Tongue (tissue), 2 donors: Measurements from ENCODE around the gene DUS3L. TPM values are rescaled to one million over a fixed set of nuclear protein-coding genes. Genes with fewer than 3 reads are reported as not detected.
"Not testable (repeated sequence)": the region's sequence is repeated elsewhere in the genome, so short reads cannot be mapped to it uniquely, and the experiment has no call there.

ENCODE experiments used
- DNase-seq: peaks from one replicate; pipeline ENCODE4 v3.0.0-alpha.2; 2015
- total RNA-seq: library from RNA; depleted of rRNA; stranded (reverse); fragments of >200 nt; gene quantifications from one replicate; pipeline ENCODE4 v1.2.3, GENCODE V29; 2014

The DUS3L gene
- total RNA-seq, 1 donor from 2014 or later = 27.1 TPM

DNA sequence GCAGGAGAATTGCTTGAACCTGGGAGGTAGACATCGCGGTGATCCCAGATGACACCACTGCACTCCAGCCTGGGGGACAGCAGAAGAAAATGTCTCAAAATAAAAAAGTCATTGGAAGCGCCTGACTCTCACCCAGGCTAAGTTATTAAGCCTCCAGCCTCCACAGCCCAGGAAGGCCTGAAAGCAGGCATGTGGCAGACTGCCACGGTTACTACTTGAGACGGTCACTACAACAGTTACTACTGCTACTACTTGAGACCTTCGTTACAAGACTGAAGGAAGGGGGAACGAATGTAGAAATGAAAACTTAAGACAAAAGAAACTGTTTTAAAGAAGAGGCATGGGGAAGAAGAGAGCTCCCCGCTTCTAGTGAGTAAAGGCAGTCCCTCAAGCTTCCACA is 16.0 kb downstream of the DUS3L start:
- no peak for DNase-seq

DNA sequence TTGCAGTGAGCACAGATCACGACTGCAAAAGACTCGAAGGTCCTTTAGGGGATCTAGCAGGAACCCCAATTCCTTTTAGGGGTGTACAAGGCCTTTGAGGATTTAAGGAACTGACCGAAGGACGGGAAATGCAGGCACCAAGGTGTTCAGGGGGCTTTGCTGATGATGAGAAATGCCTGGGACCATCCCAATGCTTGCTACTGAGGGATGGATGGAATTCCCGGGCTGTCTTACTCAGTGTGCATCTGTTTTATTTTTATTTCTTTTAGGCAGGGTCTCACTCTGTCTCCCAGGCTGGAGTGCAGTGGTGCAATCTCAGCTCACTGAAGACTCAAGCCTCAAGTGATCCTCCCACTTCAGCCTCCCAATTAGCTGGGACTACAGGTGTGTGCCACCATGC is 17.7 kb downstream of the DUS3L start:
- no peak for DNase-seq

DNA sequence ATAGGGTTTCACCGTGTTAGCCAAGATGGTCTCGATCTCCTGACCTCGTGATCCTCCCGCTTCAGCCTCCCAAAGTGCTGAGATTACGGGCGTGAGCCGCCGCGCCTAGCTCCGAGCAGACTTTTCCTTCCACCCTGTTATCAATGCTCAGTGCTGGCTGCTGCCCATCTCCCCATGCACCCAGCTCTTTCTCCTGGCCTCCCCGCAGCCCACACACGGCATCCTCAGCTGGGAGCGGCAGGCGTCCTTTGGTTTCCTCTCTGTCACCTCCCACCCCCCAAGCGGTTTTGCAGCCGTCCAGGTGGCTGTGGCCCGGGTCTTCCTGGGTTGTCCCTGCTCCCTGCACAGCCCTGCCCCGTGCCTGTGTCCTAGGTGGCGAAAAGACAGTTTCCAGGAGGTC is 18.5 kb downstream of the DUS3L start:
- no peak for DNase-seq

DNA sequence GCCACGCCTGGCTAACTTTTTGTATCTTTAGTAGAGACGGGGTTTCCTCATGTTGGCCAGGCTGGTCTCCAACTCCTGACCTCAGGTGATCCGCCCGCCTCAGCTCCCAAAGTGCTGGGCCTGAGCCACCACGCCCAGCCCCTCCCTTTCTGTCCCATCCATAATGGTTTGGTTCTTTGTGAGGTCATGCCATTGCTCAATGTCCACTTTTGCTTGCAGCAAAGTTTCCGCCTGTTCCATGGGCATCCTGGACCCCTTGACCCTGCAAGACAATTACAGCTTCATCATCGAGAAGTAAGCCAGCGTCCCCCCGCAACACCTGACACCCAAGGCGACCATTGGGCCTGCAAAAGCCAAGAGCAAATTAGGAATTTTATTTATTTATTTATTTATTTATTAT is 23.0 kb downstream of the DUS3L start:
- DNase-seq = no peak

DNA sequence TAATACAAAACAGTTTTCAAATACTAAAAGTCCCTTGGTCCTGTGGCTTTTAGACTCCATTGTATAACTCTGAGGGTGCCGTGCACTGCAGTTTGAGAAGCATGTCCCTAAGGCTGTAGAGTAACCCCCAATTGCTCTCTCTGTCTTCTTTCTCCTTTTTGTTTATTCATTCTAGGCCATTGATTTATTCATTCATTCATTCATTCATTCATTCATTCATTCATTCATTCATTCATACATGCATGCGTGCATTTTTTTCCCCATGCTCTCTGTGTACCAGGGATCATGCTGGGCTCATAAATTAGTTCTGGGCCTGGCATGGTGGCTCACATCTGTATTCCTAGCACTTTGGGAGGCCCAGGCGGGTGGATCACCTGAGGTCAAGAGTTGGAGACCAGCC is 25.7 kb downstream of the DUS3L start:
- no peak for DNase-seq

DNA sequence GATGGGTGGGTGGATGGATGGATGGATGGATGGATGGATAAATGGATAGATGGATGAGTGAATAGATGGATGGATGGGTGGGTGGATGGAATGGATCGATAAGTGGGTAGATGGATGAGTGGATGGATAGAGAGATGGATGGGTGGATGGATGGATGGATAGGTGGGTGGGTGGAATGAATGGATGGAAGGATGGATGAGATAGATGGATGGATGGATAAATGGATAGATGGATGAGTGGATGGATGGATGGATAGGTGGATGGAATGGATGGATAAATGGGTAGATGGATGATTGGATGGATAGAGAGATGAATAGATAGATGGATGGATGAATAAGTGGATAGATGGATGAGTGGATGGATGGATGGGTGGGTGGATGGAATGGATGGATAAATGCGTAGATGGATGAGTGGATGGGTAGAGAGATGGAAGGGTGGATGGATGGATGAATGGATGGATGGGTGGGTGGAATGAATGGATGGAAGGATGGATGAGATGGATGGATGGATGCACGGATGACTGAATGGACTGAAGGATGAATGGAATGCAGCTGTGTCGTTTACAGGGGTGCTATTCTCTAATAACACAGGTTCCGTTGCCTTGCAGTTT is 28.2 kb downstream of the DUS3L start:
- no peak for DNase-seq

DNA sequence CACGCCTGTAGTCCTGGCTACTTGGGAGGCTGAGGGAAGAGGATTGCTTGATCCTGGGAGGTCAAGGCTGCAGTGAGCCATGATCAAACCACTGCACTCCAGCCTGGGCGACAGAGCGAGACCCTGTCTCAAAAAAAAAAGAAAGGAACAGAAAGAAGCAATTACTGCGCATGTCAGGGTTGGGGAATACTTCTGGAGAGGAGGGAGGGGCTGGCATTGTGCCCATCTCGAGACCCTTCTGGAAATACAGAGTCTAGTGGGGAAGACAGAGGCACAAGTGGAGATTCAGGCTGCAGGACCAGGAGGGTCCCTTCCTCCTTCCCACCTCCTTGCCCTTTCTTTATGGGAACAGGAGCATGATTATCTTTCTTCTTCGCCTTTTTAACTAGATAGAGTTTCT is 37.2 kb downstream of the DUS3L start:
- DNase-seq = no peak

DNA sequence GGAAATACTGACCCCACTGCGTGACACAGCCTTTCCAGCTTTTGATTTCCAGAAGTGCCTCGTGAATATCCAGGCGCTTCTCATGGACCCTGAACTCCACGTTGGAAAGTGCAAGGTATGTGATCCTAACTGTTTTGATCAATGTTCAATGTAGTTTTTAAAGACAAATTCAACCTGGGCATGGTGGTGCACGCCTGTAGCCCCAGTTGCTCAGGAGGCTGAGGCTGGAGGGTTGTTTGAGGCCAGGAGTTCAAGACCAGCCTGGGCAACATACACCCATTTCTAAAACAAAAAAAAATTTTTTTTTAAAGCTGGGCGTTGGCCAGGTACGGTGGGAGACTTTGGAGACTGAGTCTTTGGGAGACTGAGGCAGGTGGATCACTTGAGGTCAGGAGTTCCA is 39.3 kb downstream of the DUS3L start:
- no peak for DNase-seq

DNA sequence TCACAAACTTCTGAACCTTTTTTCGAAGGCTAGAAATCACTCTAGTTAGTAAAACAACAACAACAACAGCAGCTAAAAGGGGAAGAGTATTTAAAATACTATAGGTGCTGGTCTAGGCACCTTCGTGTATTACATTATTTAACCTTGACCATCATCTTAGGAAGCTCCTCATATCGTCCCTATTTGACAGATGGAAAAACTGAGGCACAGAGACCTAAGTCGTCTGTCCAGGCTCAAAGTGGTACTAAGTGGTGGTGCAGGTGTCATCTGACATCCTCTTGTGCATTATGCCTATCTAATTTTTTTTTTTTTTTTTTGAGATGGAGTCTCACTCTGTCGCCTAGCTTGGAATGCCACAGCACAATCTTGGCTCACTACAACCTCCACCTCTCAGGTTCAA is 41.5 kb downstream of the DUS3L start:
- DNase-seq = no peak

DNA sequence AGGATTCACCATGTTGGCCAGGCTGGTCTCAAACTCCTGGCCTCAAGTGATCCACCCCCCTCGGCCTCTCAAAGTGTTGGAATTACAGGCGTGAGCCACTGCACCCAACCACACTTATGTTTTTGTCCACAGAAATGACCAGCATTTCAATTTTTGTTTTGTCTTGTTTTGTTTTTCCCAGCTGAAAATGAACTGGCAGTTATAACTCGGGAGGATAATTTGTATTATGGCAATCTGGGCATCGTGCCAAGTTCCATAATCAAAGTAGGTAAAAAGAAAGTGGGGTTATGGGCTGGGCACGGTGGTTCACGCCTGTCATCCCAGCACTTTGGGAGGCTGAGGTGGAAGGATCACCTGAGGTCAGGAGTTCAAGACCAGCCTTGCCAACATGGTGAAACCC is 42.0 kb downstream of the DUS3L start:
- not testable (repeated sequence) for DNase-seq

DNA sequence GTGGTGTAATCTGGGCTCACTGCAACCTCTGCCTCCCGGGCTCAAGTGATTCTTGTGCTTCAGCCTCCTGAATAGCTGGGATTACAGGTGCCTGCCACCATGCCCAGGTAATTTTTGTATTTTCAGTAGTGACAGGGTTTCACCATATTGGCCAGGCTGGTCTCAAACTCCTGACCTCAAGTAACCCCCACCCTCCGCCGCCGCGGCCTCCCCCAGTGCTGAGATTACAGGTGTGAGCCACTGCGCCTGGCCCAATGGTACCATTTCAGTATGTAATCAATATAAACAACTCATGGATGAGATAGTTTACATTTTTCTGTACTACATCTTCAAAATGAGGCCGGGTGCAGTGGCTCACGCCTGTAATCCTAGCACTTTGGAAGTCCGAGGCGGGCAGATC is 46.0 kb downstream of the DUS3L start:
- not testable (repeated sequence) for DNase-seq

DNA sequence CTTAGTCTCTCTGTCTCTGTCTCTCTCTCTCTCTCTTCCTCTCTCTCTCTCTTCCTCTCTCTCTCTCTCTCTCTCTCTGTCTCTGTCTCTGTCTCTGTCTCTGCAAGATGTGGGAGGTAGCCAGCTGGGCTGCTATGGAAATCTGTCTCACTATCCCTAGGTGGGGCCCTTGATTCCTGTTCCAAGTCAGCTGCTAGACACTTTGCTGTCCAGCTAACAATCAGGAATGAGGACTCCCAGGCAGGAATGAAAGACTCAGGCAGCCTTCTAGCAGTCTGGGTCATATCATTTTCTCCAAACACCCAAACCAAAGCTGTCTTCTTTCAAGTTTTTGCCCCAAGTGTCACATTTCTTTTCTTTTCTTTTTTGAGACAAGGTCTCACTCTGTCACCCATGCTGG is 47.3 kb downstream of the DUS3L start:
- no peak for DNase-seq

DNA sequence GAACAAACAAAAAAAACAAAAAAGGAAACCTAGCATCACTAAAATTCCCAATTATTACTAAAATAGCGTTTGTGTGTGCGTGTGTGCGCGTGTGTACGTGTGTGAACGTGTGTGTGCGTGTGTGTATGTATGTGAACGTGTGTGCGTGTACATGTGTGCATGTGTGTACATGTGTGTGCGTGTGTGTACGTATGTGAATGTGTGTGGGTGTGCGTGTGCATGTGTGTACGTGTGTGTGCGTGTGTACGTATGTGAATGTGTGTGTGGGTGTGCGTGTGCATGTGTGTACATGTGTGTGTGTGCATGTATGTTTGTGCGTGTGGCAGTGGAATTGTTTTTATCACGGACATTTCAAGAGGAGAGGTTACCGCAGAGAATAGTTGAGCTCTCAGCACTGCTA is 48.9 kb downstream of the DUS3L start:
- DNase-seq = no peak

DNA sequence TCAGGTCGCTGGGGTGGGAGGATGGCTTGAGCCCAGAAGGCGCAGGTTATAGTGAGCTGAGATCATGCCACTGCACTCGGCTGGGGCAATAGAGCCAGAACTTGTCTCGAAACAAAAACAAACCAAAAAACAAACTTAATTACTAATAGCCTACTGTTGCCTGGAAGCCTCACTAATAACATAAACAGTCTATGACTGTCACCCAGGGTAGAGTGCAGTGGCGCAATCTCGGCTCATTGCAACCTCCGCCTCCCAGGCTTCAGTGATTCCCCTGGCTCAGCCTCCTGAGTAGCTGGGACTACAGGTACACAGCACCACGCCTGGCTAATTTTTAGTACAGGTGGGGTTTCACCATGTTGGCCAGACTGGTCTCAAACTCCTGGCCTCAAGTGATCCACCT is 52.5 kb downstream of the DUS3L start:
- no peak for DNase-seq

Other genes starting within 250 kb of the DUS3L start
- 8.1 TPM for gene TINCR, start 223.2 kb downstream of the DUS3L start, total RNA-seq
- gene SAFB2, start 168.4 kb downstream of the DUS3L start, total RNA-seq = 39.3 TPM
- 91.5 TPM for gene SAFB, start 168.1 kb downstream of the DUS3L start, total RNA-seq
- gene MICOS13, start 110.6 kb downstream of the DUS3L start, total RNA-seq = 49.1 TPM
- gene HSD11B1L, start 110.1 kb downstream of the DUS3L start, total RNA-seq = 6.4 TPM
- 293 TPM for gene RPL36, start 100.9 kb downstream of the DUS3L start, total RNA-seq
- gene LONP1, start 71.0 kb downstream of the DUS3L start, total RNA-seq = 55.7 TPM
- gene CATSPERD, start 70.5 kb downstream of the DUS3L start, total RNA-seq = not detected
- gene PRR22, start 6.4 kb downstream of the DUS3L start, total RNA-seq = not detected
- gene NRTN, start 13.9 kb upstream of the DUS3L start, total RNA-seq = not detected
- gene FUT6, start 48.5 kb upstream of the DUS3L start, total RNA-seq = 4.9 TPM
- gene FUT3, start 60.3 kb upstream of the DUS3L start, total RNA-seq = 10.8 TPM
- gene FUT5, start 79.4 kb upstream of the DUS3L start, total RNA-seq = not detected
- 139 TPM for gene NDUFA11, start 112.6 kb upstream of the DUS3L start, total RNA-seq
- 5.1 TPM for gene VMAC, start 113.7 kb upstream of the DUS3L start, total RNA-seq
- gene CAPS, start 123.1 kb upstream of the DUS3L start, total RNA-seq = 7.6 TPM
- gene RANBP3, start 187.0 kb upstream of the DUS3L start, total RNA-seq = 40.2 TPM